GM18858 (cell line): ENCODE results near the gene KCNJ18.
"Not testable (repeated sequence)": the region's sequence is repeated elsewhere in the genome, so short reads cannot be mapped to it uniquely, and the experiment has no call there.

ENCODE experiments used
- ATAC-seq: cut with Tn5 transposase; IDR thresholded peaks from one replicate; pipeline ENCODE4 v1.9.1; 2021; ENCODE audit not compliant: unreplicated experiment

Gene KCNJ18

DNA sequence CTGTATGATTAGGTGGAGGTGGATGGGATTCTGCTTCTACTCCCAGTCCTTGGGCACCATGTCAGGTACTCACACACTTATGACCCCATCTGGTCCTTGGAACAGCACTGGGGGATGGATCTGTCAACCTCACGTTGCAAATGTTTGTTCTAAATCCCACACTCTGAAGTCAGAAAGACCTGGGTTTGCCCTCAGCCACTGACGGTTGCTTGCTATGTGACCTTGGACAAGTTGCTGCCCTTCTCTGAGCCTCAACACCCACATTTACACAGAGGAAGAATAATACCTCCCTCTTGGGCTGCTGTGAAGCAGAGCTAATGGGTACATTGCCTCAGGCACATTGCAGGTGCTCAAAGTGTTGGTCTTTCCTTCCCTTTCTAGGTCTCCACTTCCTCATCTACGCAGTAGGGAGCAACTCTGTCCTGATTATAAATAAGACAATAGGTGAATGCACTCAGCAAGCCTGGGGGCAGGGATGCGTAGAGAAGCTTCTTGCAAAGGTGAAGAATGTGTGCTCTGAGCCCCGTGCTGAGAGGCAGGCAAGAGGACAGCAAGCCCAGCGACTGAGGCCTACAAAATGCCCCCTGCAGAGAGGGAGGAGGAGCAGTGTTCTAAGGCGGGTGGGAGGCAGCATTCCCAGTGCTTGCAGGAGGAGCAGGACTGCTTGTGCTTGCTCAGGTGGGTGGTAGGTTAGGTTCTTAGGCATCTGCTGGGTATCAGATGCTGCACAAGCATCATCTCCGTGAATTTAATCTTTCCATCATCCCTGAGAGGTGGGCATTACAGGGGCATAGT lies 21.8 kb upstream of the KCNJ18 start:
- ATAC-seq: not testable (repeated sequence)

DNA sequence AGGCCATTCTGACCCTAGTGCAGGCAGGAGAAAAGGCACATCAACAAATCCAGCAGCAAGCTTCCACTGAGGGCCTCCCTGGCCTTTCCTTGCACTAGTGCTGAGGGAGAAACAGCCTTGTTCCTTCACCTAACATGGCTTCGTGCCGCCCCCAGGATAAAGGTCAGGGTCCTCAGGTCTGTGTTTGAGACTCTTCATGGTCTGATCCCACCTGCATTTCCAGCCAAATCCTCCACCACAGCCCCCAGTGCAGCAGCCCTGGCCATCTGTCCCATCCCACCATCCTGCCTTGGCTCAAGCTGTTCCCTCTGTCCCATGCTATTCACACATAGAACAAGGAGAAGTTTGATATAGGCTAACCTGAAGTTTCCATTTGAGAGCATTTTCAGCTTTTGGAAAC lies 20.9 kb upstream of the KCNJ18 start:
- ATAC-seq: not testable (repeated sequence)

DNA sequence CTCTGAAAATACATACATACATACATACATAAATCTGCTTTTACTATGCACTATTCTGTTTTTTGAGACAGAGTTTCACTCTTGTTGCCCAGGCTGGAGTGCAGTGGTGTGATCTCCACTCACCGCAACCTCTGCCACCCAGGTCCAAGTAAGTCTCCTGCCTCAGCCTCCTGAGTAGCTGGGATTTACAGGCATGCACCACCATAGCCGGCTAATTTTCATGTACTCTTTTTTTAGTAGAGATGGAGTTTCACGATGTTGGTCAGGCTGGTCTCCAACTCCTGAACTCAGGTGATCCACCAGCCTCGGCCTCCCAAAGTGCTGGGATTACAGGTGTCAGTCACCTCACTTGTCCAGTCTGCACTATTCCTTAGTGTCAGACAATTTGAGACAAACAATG lies 20.5 kb upstream of the KCNJ18 start:
- not testable (repeated sequence) for ATAC-seq

DNA sequence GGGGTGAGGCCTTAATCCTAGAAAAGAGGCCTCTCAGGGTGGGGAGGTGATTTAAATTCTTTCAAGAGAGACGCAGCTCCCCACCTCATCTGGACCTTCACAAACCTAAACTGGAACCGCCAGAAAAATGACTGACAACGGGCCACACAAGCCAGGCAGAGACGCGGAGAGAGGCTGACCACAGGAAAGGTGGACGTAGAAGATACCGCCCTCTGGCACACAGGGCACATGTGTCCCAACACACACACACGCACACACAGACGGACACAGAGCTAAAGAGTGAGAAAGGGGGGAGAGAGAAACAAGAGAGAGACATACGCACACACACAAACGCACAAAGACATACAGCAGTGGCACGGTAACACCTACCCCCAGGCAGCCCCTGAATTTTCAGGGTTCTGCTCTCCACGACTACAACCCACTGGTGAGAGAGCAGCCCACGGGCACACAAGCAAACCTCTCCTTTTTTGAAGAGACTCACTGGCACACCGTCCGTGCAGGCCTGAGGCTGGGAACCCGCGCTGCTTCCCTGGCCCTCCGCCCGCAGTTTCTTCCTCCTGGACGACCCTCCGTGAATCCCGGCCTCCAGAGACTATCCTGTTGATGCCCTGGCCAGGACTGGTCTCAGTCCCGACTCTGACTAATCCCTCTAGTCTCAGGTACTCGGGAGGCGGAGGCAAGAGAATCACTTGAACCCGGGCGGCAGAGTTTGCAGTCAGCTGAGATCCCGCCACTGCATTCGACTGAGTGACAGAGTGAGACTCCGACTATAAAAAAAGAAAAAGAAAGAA lies 18.7 kb upstream of the KCNJ18 start:
- not testable (repeated sequence) for ATAC-seq

DNA sequence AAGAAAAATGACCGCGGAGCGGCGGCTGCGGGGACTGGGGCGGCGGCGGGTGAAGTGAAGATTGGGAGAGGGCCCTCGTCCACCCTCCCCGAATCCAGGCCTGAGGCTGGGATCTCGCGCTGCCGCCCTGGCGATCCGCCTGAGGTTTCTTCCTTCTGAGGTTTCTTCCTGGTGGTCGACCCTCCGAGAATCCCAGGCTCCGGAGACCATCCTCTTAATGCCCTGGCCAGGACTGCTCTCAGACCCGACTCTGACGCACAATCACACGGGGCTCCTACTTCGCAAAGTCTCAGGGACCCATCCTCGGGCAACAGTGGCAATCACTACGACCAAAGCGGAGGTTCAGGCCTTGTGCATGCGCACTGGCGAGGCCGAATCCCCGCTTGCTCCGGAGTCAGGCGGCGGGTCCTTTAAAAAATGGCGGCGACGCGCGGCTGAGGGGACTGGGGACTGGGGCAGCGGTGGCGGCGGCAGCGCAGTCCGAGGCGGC lies 18.0 kb upstream of the KCNJ18 start:
- ATAC-seq: no peak

- ATAC-seq: not testable (repeated sequence)
Observed at GRCh38 chr17:21674891-21675738, 17.2 kb upstream of the KCNJ18 start.

DNA sequence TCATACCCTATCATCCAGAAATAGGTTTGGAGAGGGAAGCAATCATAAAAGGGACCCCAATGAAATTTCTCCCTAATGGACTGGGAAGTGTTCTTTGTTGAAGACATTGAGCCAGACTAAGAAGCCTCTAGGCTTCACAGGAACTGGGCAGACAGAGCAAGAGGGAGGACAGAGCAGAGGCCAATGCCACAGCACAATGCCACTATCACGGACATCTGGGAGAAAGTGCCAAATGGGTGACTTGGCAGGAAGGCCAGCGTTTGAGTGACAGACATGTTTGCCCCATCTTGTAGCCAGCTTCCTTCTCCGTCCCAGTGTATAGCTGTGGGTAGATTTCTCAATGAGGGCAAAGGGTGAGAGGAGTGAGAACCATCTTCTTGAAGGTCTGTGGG lies 16.6 kb upstream of the KCNJ18 start:
- ATAC-seq: not testable (repeated sequence)

DNA sequence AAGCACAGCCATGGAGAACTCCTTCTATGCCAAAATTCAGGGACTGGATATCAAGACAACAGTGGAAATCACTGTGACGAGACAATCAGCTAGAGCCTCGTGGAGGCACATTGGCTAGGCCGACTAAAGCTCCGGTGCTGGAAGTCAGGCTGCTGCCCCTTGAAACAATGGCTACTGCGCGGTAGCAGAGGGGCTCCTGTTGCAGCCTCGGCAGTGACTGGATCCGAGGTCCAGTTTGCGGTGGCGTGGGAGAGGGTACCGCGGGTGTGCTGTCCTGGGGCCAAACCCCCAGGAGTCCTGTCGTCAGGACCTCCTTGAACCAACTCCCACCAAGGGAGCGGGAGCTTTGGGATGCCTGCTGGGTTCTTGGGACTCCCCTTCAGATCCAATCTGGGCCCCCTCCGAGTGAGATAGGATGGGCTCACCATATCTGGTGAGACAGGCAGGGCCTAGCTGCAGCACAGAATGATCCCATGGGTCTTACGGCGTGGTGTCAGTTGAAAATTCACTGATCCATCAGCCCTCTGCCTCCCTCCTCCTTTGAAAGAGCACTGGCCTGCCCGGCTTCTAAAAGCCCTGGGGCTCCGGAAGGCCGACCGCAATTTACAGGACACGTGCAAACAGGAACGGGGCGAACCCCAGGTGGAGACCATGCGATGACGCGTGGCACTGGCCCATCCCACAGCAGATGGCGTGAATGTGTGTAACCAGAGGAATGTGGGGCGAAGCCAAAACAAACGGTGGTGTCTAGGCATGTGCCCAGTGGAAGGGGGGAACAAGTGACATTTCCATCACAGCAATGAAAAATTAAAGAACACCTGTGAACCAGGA lies 15.8 kb upstream of the KCNJ18 start:
- ATAC-seq: no peak

GRCh38 chr17:21677126-21677910 lies 15.0 kb upstream of the KCNJ18 start:
- ATAC-seq: no peak

DNA sequence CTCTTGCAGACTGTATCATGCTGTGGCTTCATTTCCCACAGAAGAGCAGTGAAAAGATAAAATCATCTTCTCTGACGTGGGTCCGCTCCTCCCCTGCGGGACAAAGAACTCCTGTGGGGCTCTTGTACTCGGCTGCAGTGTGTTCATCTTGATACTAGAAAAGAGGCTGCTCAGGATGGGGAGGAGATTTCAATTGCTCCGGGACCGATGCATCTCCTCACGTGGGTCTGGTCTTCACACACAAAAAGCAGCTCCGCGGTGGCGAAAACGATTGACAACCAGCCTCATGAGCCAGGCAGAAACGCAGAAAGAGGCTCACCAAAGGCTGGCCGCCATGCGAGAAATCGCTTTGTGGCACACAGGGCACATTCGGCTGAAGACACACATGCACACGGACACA lies 14.4 kb upstream of the KCNJ18 start:
- ATAC-seq: no peak

DNA sequence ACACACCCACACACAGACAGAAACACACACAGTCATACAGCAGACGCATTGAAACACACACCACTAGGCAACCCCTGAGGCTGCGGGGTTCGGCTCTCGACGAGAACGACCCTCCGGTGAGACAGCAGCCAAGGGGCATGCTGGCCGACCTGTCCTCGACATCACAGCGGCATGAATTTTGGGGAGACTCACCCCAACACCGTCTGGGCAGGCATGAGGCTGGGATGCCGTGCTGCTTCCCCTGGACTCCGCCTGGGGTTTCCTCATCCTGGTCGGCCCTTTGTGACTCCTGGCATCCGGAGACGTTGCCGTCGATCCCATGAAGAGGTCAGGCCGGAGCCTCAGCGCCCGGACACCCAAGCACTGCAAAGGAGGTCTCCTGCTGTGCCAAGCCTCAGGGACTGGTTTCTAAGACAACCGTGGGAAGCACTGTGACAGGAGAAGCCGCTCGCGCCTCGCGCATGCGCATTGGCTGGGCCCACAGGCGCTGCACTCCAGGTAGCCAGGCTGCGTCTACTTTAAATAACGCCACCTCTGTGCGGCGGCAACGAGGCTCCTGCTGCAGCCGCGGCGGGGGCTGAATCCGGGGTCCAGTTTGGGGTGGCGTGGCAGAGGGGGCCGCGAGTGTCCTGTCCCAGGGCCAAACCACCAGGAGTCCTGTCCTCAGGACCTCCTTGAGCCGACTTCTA lies 13.8 kb upstream of the KCNJ18 start:
- no peak for ATAC-seq

DNA sequence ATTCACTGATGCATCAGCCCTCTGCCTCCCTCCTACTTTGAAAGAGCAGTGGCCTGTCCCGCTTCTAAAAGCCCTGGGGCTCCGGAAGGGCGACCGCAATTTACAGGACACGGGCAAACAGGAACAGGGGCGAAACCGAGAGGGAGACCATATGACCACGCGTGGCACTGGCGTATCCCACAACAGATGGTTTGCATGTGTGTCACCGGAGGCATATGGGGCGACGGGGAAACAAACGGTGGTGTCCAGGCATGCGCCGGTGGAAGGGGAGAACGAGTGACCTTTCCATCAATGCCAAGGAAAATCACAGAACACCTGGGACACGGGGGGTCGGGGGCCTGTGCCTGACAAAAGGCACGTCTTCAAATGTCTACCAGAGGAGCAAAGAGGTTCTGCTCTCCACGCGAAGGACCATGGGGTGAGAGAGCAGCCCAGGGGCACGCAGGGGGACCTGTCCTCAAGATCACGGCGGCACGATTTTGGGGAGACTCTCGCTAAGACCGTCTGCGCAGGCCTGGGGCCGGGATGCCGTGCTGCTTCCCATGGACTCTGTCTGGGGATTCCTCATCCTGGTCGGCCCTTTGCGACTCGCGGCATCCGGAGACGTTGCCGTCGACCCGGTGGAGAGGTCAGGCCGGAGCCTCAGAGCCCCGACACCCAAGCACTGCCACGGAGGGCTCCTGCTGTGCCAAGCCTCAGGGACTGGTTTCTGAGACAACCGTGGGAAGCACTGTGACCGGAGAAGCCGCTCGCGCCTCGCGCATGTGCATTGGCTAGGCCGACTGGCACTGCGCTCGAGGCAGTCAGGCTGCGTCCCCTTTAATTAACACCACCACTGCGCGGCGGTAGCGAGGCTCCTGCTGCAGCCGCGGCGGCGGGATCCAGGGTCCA lies 12.8 kb upstream of the KCNJ18 start:
- no peak for ATAC-seq

DNA sequence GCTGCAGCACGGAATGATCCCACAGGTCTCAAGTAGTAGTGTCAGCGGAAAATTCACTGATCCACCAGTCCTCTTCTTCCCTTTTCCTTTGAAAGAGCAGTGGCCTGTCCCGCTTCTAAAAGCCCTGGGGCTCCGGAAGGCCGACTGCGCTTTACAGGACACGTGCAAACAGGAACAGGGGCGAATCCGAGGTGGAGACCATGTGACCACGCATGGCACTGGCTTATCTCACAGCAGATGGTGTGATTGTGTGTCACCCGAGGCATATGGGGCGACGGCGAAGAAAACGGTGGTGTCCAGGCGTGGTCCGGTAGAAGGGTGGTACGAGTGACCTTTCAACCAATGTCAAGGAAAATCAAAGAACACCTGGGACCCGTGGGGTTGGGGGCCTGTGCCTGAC lies 12.0 kb upstream of the KCNJ18 start:
- no peak for ATAC-seq

DNA sequence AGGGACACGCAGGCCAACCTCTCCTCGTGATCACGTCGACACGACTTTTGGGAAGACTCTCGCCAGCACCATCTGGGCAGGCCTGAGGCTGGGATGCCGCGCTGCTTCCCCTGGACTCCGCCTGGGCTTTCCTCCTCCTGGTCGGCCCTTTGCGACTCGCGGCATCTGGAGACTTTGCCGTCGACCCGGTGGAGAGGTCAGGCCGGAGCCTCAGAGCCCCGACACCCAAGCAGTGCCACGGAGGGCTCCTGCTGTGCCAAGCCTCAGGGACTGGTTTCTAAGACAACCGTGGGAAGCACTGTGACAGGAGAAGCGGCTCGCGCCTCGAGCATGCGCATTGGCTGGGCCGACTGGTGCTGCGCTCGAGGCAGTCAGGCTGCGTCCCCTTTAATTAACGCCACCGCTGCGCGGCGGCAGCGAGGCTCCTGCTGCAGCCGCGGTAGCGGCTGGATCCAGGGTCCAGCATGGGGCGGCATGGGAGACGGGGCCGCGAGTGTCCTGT lies 11.4 kb upstream of the KCNJ18 start:
- not testable (repeated sequence) for ATAC-seq

- not testable (repeated sequence) for ATAC-seq
Observed at GRCh38 chr17:21681576-21681975, 10.7 kb upstream of the KCNJ18 start.

GRCh38 chr17:21682130-21682529 lies 10.2 kb upstream of the KCNJ18 start:
- not testable (repeated sequence) for ATAC-seq

DNA sequence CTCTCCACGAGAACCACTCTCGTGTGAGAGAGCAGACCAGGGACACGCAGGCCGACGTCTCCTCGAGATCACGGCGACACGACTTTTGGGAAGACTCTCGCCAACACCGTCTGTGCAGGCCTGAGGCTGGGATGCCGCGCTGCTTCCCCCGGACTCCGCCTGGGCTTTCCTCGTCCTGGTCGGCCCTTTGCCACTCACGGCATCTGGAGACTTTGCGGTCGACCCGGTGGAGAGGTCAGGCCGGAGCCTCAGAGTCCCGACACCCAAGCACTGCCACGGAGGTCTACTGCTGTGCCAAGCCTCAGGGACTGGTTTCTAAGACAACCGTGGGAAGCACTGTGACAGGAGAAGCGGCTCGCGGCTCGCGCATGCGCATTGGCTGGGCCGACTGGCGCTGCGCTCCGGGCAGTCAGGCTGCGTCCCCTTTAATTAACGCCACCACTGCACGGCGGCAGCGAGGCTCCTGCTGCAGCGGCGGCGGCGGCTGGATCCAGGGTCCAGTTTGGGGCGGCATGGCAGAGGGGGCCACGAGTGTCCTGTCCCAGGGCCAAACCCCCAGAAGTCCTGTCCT lies 9.1 kb upstream of the KCNJ18 start:
- not testable (repeated sequence) for ATAC-seq
